Measurements from ENCODE around the gene KLHDC7B. TPM values are rescaled to one million over a fixed set of nuclear protein-coding genes. Genes with fewer than 3 reads are reported as not detected.

Gene KLHDC7B
- total and polyA plus RNA-seq, 2 of the 13 experiments (the other 11 are each of a cell fraction or from before 2014, with no cell fraction given) = 0.11 TPM; not detected in 1

DNA sequence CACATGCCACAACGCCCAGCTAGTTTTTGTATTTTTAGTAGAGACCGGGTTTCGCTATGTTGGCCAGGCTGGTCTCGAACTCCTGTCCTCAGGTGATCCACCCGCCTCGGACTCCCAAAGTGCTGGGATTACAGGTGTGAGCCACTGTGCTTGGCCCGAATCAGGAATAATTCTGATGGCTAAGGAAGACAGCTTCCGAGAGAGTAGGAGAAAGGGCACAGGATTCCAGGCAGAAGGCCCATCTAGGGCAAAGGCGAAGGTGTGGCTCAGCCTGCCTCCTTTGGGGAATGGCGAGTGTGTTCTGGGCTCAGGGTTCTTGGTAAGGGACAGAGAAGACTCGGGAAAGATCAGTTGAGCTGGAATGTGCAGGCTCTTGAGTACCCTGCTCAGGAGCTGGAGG, 18.6 kb downstream of the KLHDC7B start:
- ATAC-seq = no peak
- intact Hi-C loops (cut with micrococcal nuclease; ENCODE audit: unreplicated experiment) = loop anchor here (5.0 kb wide), 1 partner anchor 37 kb away; the partner anchor contains the start of gene SCO2
- no peak for DNase-seq (ENCODE audit: low spot score)
- no peaks in the 10 kb centered on the region for H3K36me3 ChIP-seq (replicated peaks in 1 of 2; ENCODE audit: control insufficient read depth in 1 of 2, insufficient read depth in 2 of 2, low read length in 2 of 2)
- no peak overlapping the region; the same call in 1 of the 2 replicates for H3K4me2 ChIP-seq (ENCODE audit: low read depth, low read length)
- no peak overlapping the region for H3K27ac ChIP-seq (ENCODE audit: extremely low read length, insufficient read depth, low read length)
- H3K9ac ChIP-seq (ENCODE audit: insufficient read depth, low read depth, low read length) = no peak overlapping the region
- CTCF ChIA-PET (ENCODE audit: low intra/inter-chr PET ratio, low total read pairs) = no interaction called here
- H3K27me3 ChIP-seq (ENCODE audit: control insufficient read depth in 1 of 2, insufficient read depth in 2 of 2, low read length in 2 of 2) = peaks cover 0 to 13% of the 10 kb centered on the region in 2 experiments; a peak in 1 of 5 replicates
- WGBS (ENCODE audit: low lambda C conversion rate) = 90% methylated on average over 9 of the region's 11 CpGs
- H3K79me2 ChIP-seq (ENCODE audit: insufficient read depth, low read length) = no peaks in the 10 kb centered on the region
- no peaks in the 10 kb centered on the region for H3K9me3 ChIP-seq (ENCODE audit: low read length)
- in situ Hi-C loops (cut with HindIII; ENCODE audit: extremely low pct_ligation_motif_present, low pct_unique_long_range_greater_than_20kb) = no loop called here
- no peak overlapping the region for H2AFZ ChIP-seq (ENCODE audit: low read length)
- no peaks in the 10 kb centered on the region for H4K20me1 ChIP-seq (ENCODE audit: insufficient read depth, low read length)
- no peak for FAIRE-seq
- TF ChIP-seq ZNF432 (CRISPR knock-in tag; IDR thresholded peaks at IDR 0.05; ENCODE audit: borderline replicate concordance) = no peak
- POLR2A ChIA-PET = interaction anchor here (0.8 to 2.9 kb wide), 6 partner anchors 17 to 136 kb away, joined by 3 to 36 read pairs (median 8); partner anchors contain the start of genes KLHDC7B and SCO2
- no peak overlapping the region; a peak in 1 of 6 replicates for H3K4me3 ChIP-seq (replicated peaks in 1 of 3; ENCODE audit: insufficient read depth in 1 of 3, low read depth in 2 of 3, low read length in 3 of 3)
- peaks cover 28% of the 10 kb centered on the region for H3K4me1 ChIP-seq (ENCODE audit: insufficient read depth, low read length)
- BruUV-seq (replicated peaks) = no TSS peak

DNA sequence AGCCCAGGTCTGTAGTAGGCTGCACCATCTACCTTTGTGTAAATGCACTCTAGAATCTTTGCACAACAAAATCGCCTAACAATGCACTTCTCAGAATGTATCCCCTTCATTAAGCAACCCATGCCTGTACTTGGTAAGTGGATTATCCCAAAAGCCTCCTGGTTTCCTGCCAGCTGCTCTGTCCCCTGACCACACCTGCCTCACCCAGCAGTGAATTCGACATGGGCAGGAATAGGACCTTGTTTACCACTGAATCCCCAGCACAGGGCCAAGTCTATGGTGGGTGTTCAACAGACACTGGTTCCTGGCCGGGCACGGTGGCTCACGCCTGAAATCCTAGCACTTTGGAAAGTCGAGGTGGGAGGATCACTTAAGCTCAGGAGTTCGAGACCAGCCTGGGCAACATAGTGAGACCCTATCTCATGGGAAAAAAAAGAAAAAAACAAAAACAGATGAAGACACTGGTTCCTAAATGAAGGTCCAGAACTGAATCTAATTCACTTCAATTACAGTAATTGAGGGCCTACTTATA, 22.1 kb downstream of the KLHDC7B start:
- Histone ChIP-seq H3K4me1 (ENCODE audit: insufficient read depth, low read length) (peaks cover 41% of the 10 kb centered on the region), H3K79me2 (ENCODE audit: insufficient read depth, low read length) (no peaks in the 10 kb centered on the region), H3K27ac (ENCODE audit: extremely low read length, insufficient read depth, low read length) (no peak overlapping the region), H3K9ac (ENCODE audit: insufficient read depth, low read depth, low read length) (no peak overlapping the region), H3K36me3 (replicated peaks in 1 of 2; ENCODE audit: control insufficient read depth in 1 of 2, insufficient read depth in 2 of 2, low read length in 2 of 2) (peaks cover 4% of the 10 kb centered on the region in 2 experiments; a peak in 2 of 5 replicates), H3K4me3 (replicated peaks in 1 of 3; ENCODE audit: insufficient read depth in 1 of 3, low read depth in 2 of 3, low read length in 3 of 3) (no peak overlapping the region), H4K20me1 (ENCODE audit: insufficient read depth, low read length) (no peaks in the 10 kb centered on the region), H3K27me3 (ENCODE audit: control insufficient read depth in 1 of 2, insufficient read depth in 2 of 2, low read length in 2 of 2) (no peaks in the 10 kb centered on the region), H3K9me3 (ENCODE audit: low read length) (no peaks in the 10 kb centered on the region), H2AFZ (ENCODE audit: low read length) (no peak overlapping the region), H3K4me2 (ENCODE audit: low read depth, low read length) (no peak overlapping the region)
- ChIA-PET POLR2A (interaction anchor here (3.2 kb wide), 1 partner anchor 14 kb away, joined by 30 read pairs; the partner anchor contains the start of gene CHKB), CTCF (ENCODE audit: low intra/inter-chr PET ratio, low total read pairs) (no interaction called here)
- 87% methylated on average over 7 of the region's 7 CpGs for WGBS (ENCODE audit: low lambda C conversion rate)
- DNase-seq (ENCODE audit: low spot score) (no peak), FAIRE-seq (no peak), ATAC-seq (no peak)
- intact Hi-C loops (cut with micrococcal nuclease; ENCODE audit: unreplicated experiment) (no loop called here), in situ Hi-C loops (cut with HindIII; ENCODE audit: extremely low pct_ligation_motif_present, low pct_unique_long_range_greater_than_20kb) (loop anchor here (5.0 kb wide), 1 partner anchor 35 kb away; the partner anchor contains the start of gene TYMP)
- BruUV-seq (replicated peaks) = no TSS peak
- TF ChIP-seq NCOA2 (CRISPR knock-in tag; IDR thresholded peaks at IDR 0.05) (no peak), SP1 (IDR thresholded peaks at IDR 0.05) (no peak), SP1 (CRISPR knock-in tag; IDR thresholded peaks at IDR 0.05) (no peak), MBNL3 (CRISPR knock-in tag; conservative IDR thresholded peaks at IDR 0.05) (no peak), ZNF124 (CRISPR knock-in tag; IDR thresholded peaks at IDR 0.05) (no peak), RARA (CRISPR knock-in tag; IDR thresholded peaks at IDR 0.05) (no peak)
- TF ChIP-seq, protein P1, sequence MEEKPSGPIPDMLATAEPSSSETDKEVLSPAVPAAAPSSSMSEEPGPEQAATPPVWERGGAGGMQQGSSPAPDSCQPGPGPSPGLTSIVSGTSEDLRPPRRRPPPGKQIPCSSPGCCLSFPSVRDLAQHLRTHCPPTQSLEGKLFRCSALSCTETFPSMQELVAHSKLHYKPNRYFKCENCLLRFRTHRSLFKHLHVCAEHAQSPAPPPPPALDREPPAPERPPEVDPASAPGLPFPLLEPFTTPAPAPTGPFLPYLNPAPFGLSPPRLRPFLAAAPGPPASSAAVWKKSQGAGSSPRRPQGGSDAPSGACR (CRISPR knock-in tag; IDR thresholded peaks at IDR 0.05) = no peak
- TF ChIP-seq, protein P2, sequence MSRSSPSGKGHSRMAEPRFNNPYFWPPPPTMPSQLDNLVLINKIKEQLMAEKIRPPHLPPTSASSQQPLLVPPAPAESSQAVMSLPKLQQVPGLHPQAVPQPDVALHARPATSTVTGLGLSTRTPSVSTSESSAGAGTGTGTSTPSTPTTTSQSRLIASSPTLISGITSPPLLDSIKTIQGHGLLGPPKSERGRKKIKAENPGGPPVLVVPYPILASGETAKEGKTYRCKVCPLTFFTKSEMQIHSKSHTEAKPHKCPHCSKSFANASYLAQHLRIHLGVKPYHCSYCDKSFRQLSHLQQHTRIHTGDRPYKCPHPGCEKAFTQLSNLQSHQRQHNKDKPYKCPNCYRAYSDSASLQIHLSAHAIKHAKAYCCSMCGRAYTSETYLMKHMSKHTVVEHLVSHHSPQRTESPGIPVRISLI (CRISPR knock-in tag; IDR thresholded peaks at IDR 0.05; ENCODE audit: borderline replicate concordance) = no peak
- TF ChIP-seq, protein P3, sequence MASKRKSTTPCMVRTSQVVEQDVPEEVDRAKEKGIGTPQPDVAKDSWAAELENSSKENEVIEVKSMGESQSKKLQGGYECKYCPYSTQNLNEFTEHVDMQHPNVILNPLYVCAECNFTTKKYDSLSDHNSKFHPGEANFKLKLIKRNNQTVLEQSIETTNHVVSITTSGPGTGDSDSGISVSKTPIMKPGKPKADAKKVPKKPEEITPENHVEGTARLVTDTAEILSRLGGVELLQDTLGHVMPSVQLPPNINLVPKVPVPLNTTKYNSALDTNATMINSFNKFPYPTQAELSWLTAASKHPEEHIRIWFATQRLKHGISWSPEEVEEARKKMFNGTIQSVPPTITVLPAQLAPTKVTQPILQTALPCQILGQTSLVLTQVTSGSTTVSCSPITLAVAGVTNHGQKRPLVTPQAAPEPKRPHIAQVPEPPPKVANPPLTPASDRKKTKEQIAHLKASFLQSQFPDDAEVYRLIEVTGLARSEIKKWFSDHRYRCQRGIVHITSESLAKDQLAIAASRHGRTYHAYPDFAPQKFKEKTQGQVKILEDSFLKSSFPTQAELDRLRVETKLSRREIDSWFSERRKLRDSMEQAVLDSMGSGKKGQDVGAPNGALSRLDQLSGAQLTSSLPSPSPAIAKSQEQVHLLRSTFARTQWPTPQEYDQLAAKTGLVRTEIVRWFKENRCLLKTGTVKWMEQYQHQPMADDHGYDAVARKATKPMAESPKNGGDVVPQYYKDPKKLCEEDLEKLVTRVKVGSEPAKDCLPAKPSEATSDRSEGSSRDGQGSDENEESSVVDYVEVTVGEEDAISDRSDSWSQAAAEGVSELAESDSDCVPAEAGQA (IDR thresholded peaks at IDR 0.05; ENCODE audit: low read depth) = no peak
- TF ChIP-seq, protein P3 (CRISPR knock-in tag; IDR thresholded peaks at IDR 0.05; ENCODE audit: borderline replicate concordance) = no peak
